Adrenal gland (tissue), 5 donors: ENCODE data around the gene HSP90AB1.

Experiments used
- CTCF ChIP-seq, 6 experiments: fragments of 450-650 bp in 4 of 6; fragments of 200-600 bp in 2 of 6; sonication (generic) in 1 of 6; IDR thresholded peaks; 1 replicate in 5 of 6; 2 replicates in 1 of 6; pipeline versions ENCODE4 v1.5.1 to v1.8.0; 2016 to 2021; ENCODE audit warnings: antibody characterized with exemption in 6 of 6, mild to moderate bottlenecking in 2 of 6, moderate library complexity in 1 of 6
- POLR2A ChIP-seq, 2 donors: fragments of 450-650 bp; IDR thresholded peaks; one replicate each; pipeline ENCODE4 v1.6.1; 2017; ENCODE audit warnings: antibody characterized with exemption in 2 of 2, mild to moderate bottlenecking in 2 of 2, moderate library complexity in 1 of 2
- donor health status: DM: no; HTN: no; CAD: no.

GRCh38 chr6:44246663-44247337 is at the start of gene HSP90AB1:
- TF ChIP-seq POLR2A (IDR thresholded peaks at IDR 0.05) (peak; percentile 99), CTCF (IDR thresholded peaks at IDR 0.05) (peak in 1 of 6 experiments; percentile 14)
